Left renal pelvis (tissue), 4 donors: ENCODE results near the gene TPSB2. TPM values are rescaled to one million over a fixed set of nuclear protein-coding genes. Genes with fewer than 3 reads are reported as not detected.
"Not testable (repeated sequence)": the region's sequence is repeated elsewhere in the genome, so short reads cannot be mapped to it uniquely, and the experiment has no call there.

Source experiments
- DNase-seq, 4 donors: peaks; one replicate each; pipeline ENCODE4 v3.0.0-alpha.2; 2013; ENCODE audit warnings: low read depth in 4 of 4, low spot score in 3 of 4
- polyA plus RNA-seq, 4 donors: library from polyadenylated mRNA; unstranded; fragments of 120-200 nt; gene quantifications; one replicate each; pipeline ENCODE4 v1.2.1, GENCODE V29; 2013; ENCODE audit not compliant: insufficient read length in 4 of 4

The TPSB2 gene
- under 1 TPM in 1 of 4 donors, not detected in 3; 0.12 TPM for polyA plus RNA-seq

GRCh38 chr16:1230084-1230470, at the start of gene TPSB2:
TSS of gene TPSB2 (minus strand) at chr16:1230184. CDS start at chr16:1229951, 233 bp downstream.
- DNase-seq: not testable (repeated sequence)

GRCh38 chr16:1279081-1279944, 49.3 kb upstream of the TPSB2 start:
- DNase-seq: no peak

GRCh38 chr16:1278477-1278876, 48.5 kb upstream of the TPSB2 start:
- DNase-seq: no peak

- no peak for DNase-seq
Measured at GRCh38 chr16:1277617-1278282, 47.8 kb upstream of the TPSB2 start.

GRCh38 chr16:1277151-1277598, 47.2 kb upstream of the TPSB2 start:
- DNase-seq: no peak

- DNase-seq: no peak
Measured at GRCh38 chr16:1276580-1276878, 46.5 kb upstream of the TPSB2 start.

- DNase-seq: no peak
Measured at GRCh38 chr16:1275791-1276579, 46.0 kb upstream of the TPSB2 start.

GRCh38 chr16:1274767-1275166, 44.8 kb upstream of the TPSB2 start:
- no peak for DNase-seq

GRCh38 chr16:1273816-1274215, 43.8 kb upstream of the TPSB2 start:
- no peak for DNase-seq

- DNase-seq: no peak
Measured at GRCh38 chr16:1272453-1273198, 42.6 kb upstream of the TPSB2 start.

GRCh38 chr16:1271724-1272413, 41.9 kb upstream of the TPSB2 start:
- DNase-seq: not testable (repeated sequence)

- no peak for DNase-seq
Measured at GRCh38 chr16:1271380-1271723, 41.4 kb upstream of the TPSB2 start.

- not testable (repeated sequence) for DNase-seq
Measured at GRCh38 chr16:1269418-1269817, 39.4 kb upstream of the TPSB2 start.

GRCh38 chr16:1265826-1266225, 35.8 kb upstream of the TPSB2 start:
- DNase-seq: no peak

- no peak for DNase-seq
Measured at GRCh38 chr16:1265090-1265630, 35.2 kb upstream of the TPSB2 start.

- DNase-seq: no peak
Measured at GRCh38 chr16:1264345-1265089, 34.5 kb upstream of the TPSB2 start.

- no peak for DNase-seq
Measured at GRCh38 chr16:1263591-1264344, 33.8 kb upstream of the TPSB2 start.

- no peak for DNase-seq
Measured at GRCh38 chr16:1262846-1263221, 32.9 kb upstream of the TPSB2 start.
